A673 (cell line): ENCODE measurements around the gene BHLHA15. TPM values are rescaled to one million over a fixed set of nuclear protein-coding genes. Genes with fewer than 3 reads are reported as not detected.

Experiments
- BruUV-seq: library from RNA; stranded (reverse); fragments of 400-500 nt; replicated peaks from 2 replicates; lab custom pipeline; 2021; lab: Mats Ljungman, UMichigan
- CTCF ChIA-PET: fragments of 300-600 bp; sonication (Branson Sonifier 250); formaldehyde crosslinking; loops from one replicate; lab custom pipeline; 2022; ENCODE audit warnings: antibody characterized with exemption; lab: Charles Lee
- POLR2A ChIA-PET: fragments of 300-600 bp; sonication (Branson Sonifier 250); formaldehyde crosslinking; loops from one replicate; lab custom pipeline; 2022; ENCODE audit warnings: antibody characterized with exemption; ENCODE audit not compliant: low non-redundant PET; lab: Charles Lee
- DNase-seq: peaks from one replicate; pipeline ENCODE4 v3.0.0-alpha.2; 2015; ENCODE audit warnings: low spot score
- H3K27ac ChIP-seq: fragments of 200-600 bp; sonication (generic); 2 replicates; pipeline ENCODE4 v1.5.1; 2016; ENCODE audit warnings: mixed run types, low read depth, mild to moderate bottlenecking, mixed read lengths, antibody characterized with exemption, low read length; ENCODE audit not compliant: poor library complexity, severe bottlenecking
- H3K27me3 ChIP-seq: fragments of 200-600 bp; sonication (generic); replicated peaks from 2 replicates; pipeline ENCODE4 v1.6.1; 2017; ENCODE audit warnings: mixed run types, low read depth, mild to moderate bottlenecking, mixed read lengths, antibody characterized with exemption, low read length; ENCODE audit not compliant: insufficient read depth, poor library complexity
- H3K36me3 ChIP-seq: fragments of 200-600 bp; sonication (generic); 2 replicates; pipeline ENCODE4 v1.6.1; 2016; ENCODE audit warnings: mixed run types, mild to moderate bottlenecking, mixed read lengths, antibody characterized with exemption, low read length; ENCODE audit not compliant: insufficient read depth, poor library complexity, severe bottlenecking
- H3K4me1 ChIP-seq: fragments of 200-600 bp; sonication (generic); 2 replicates; pipeline ENCODE4 v1.6.1; 2017; ENCODE audit warnings: mixed run types, mild to moderate bottlenecking, mixed read lengths, antibody characterized with exemption, low read length; ENCODE audit not compliant: insufficient read depth, poor library complexity, severe bottlenecking
- H3K4me3 ChIP-seq: fragments of 200-600 bp; sonication (generic); 2 replicates; pipeline ENCODE4 v1.5.1; 2016; ENCODE audit warnings: low read depth, mixed run types, mild to moderate bottlenecking, mixed read lengths, low read length; ENCODE audit not compliant: poor library complexity, severe bottlenecking
- H3K9me3 ChIP-seq: fragments of 200-600 bp; sonication (generic); 2 replicates; pipeline ENCODE4 v1.6.1; 2016; ENCODE audit warnings: mixed run types, low read depth, mild to moderate bottlenecking, mixed read lengths, antibody characterized with exemption, low read length; ENCODE audit not compliant: poor library complexity, severe bottlenecking
- EZH2 ChIP-seq: fragments of 200-600 bp; sonication (generic); IDR thresholded peaks from 2 replicates; pipeline ENCODE4 v1.6.1; 2017; ENCODE audit warnings: borderline replicate concordance, low read depth, mild to moderate bottlenecking, mixed read lengths, antibody characterized with exemption, low read length; ENCODE audit not compliant: poor library complexity, severe bottlenecking
- intact Hi-C: fragments of 100-400 bp; cut with micrococcal nuclease; formaldehyde crosslinking; loops from one replicate; pipeline ENCODE4 v1.10.0; 2022; ENCODE audit not compliant: unreplicated experiment
- total RNA-seq: library from RNA; stranded (reverse); gene quantifications from 2 replicates; pipeline ENCODE4 v1.2.3, GENCODE V29; 2021
- TF ChIP-seq, protein P1 (sequence below): fragments of 300-800, 200-600 bp; sonication (generic); conservative IDR thresholded peaks from 2 replicates; pipeline ENCODE4 v1.5.1; 2017; ENCODE audit warnings: low read depth, mild to moderate bottlenecking, antibody characterized with exemption, low read length, moderate library complexity, mixed read lengths

Gene BHLHA15
- total RNA-seq, 1 experiment from 2014 or later: 0.64 TPM

GRCh38 chr7:98257701-98258100 lies 46.5 kb downstream of the BHLHA15 start:
- no peaks in the 10 kb centered on the region for H3K4me1 ChIP-seq
- no peak overlapping the region for H3K4me3 ChIP-seq
- H3K27me3 ChIP-seq: no peaks in the 10 kb centered on the region
- ChIA-PET CTCF (interaction anchor here (0.7 kb wide), 1 partner anchor 9 kb away, joined by 8 read pairs; no protein-coding TSS in a partner anchor), POLR2A (no interaction called here)
- no TSS peak for BruUV-seq
- H3K36me3 ChIP-seq: peaks cover 3% of the 10 kb centered on the region
- no peak overlapping the region for H3K27ac ChIP-seq
- no peaks in the 10 kb centered on the region for H3K9me3 ChIP-seq
- intact Hi-C loops: no loop called here
- TF ChIP-seq, protein P1, sequence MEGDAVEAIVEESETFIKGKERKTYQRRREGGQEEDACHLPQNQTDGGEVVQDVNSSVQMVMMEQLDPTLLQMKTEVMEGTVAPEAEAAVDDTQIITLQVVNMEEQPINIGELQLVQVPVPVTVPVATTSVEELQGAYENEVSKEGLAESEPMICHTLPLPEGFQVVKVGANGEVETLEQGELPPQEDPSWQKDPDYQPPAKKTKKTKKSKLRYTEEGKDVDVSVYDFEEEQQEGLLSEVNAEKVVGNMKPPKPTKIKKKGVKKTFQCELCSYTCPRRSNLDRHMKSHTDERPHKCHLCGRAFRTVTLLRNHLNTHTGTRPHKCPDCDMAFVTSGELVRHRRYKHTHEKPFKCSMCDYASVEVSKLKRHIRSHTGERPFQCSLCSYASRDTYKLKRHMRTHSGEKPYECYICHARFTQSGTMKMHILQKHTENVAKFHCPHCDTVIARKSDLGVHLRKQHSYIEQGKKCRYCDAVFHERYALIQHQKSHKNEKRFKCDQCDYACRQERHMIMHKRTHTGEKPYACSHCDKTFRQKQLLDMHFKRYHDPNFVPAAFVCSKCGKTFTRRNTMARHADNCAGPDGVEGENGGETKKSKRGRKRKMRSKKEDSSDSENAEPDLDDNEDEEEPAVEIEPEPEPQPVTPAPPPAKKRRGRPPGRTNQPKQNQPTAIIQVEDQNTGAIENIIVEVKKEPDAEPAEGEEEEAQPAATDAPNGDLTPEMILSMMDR: no peak
- TF ChIP-seq EZH2: no peak
- no peak for DNase-seq

Other genes starting within 250 kb of the BHLHA15 start
- not detected in 2 replicates for gene OCM2, start 221.2 kb upstream of the BHLHA15 start, total RNA-seq
- gene LMTK2, start 104.6 kb upstream of the BHLHA15 start, total RNA-seq: 20.6 TPM in 2 replicates
- gene TECPR1, start 40.8 kb downstream of the BHLHA15 start, total RNA-seq: 21.2 and 25.9 TPM in 2 replicates
- 76.9 and 85.8 TPM in 2 replicates for gene BRI3, start 70.2 kb downstream of the BHLHA15 start, total RNA-seq
- gene BAIAP2L1, start 189.7 kb downstream of the BHLHA15 start, total RNA-seq: 0.77 and 0.92 TPM in 2 replicates